ENCODE measurements around the gene ZNF423. TPM values are rescaled to one million over a fixed set of nuclear protein-coding genes. Genes with fewer than 3 reads are reported as not detected.

Gene ZNF423
- total and polyA plus RNA-seq, 2 experiments from 2014 or later, result 14.9 to 41.8 TPM

DNA sequence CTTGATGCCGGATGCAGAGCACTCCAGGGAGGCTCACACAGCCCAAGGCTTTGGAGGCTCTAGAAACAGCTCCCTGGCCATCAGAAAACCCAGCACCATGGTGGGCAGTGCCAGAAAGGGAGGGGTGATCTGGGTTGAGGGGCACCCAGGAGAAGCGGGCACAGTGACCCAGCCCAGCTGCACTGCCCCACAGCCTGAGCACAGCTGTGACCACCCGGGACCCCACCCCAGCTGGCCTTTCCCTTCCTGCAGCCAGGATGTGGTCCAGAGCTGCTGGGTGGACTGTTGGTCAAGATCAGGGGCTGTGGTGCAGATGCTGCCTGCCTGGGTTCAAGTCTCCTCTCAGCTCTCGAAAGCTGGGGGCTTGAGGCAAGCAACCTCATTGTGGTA, 223.1 kb downstream of the ZNF423 start:
- Histone ChIP-seq H2AFZ (no peak overlapping the region), H3K36me3 (ENCODE audit: insufficient read depth) (no peaks in the 10 kb centered on the region), H3K4me2 (no peak overlapping the region), H4K20me1 (replicated peaks; ENCODE audit: insufficient read depth) (no peaks in the 10 kb centered on the region; the same call in 1 of the 2 replicates), H3K27ac (ENCODE audit: low read depth) (no peak overlapping the region), H3K9me2 (ENCODE audit: insufficient read depth) (0 out of 2 replicates have a peak, but pooled peaks cover 4% of the 10 kb centered on the region), H3K79me2 (replicated peaks; ENCODE audit: insufficient read depth) (no peaks in the 10 kb centered on the region), H3K4me1 (ENCODE audit: insufficient read depth) (no peaks in the 10 kb centered on the region), H3F3A (replicated peaks; ENCODE audit: low read depth) (no peaks in the 10 kb centered on the region), H3K27me3 (ENCODE audit: insufficient read depth) (no peaks in the 10 kb centered on the region), H3K4me3 (no peak overlapping the region)
- Mint-ChIP-seq H3K36me3 (ENCODE audit: low read depth) (peaks cover 24% of the 10 kb centered on the region), H3K27me3 (ENCODE audit: insufficient read depth, low read depth, poor library complexity) (peaks cover 5% of the 10 kb centered on the region), H3K4me1 (peaks cover 8% of the 10 kb centered on the region; the same call in 2 of the 3 replicates), H3K9me3 (peaks cover 2% of the 10 kb centered on the region; the same call in 1 of the 3 replicates), H3K27ac (no peak overlapping the region), H3K4me3 (no peak overlapping the region)
- ATAC-seq (no peak), DNase-seq (ENCODE audit: low spot score) (no peak)
- TF ChIP-seq, protein P1, sequence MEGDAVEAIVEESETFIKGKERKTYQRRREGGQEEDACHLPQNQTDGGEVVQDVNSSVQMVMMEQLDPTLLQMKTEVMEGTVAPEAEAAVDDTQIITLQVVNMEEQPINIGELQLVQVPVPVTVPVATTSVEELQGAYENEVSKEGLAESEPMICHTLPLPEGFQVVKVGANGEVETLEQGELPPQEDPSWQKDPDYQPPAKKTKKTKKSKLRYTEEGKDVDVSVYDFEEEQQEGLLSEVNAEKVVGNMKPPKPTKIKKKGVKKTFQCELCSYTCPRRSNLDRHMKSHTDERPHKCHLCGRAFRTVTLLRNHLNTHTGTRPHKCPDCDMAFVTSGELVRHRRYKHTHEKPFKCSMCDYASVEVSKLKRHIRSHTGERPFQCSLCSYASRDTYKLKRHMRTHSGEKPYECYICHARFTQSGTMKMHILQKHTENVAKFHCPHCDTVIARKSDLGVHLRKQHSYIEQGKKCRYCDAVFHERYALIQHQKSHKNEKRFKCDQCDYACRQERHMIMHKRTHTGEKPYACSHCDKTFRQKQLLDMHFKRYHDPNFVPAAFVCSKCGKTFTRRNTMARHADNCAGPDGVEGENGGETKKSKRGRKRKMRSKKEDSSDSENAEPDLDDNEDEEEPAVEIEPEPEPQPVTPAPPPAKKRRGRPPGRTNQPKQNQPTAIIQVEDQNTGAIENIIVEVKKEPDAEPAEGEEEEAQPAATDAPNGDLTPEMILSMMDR (conservative IDR thresholded peaks at IDR 0.05; ENCODE audit: low read depth in 2 of 2), result no peak
- TF ChIP-seq, protein P2, sequence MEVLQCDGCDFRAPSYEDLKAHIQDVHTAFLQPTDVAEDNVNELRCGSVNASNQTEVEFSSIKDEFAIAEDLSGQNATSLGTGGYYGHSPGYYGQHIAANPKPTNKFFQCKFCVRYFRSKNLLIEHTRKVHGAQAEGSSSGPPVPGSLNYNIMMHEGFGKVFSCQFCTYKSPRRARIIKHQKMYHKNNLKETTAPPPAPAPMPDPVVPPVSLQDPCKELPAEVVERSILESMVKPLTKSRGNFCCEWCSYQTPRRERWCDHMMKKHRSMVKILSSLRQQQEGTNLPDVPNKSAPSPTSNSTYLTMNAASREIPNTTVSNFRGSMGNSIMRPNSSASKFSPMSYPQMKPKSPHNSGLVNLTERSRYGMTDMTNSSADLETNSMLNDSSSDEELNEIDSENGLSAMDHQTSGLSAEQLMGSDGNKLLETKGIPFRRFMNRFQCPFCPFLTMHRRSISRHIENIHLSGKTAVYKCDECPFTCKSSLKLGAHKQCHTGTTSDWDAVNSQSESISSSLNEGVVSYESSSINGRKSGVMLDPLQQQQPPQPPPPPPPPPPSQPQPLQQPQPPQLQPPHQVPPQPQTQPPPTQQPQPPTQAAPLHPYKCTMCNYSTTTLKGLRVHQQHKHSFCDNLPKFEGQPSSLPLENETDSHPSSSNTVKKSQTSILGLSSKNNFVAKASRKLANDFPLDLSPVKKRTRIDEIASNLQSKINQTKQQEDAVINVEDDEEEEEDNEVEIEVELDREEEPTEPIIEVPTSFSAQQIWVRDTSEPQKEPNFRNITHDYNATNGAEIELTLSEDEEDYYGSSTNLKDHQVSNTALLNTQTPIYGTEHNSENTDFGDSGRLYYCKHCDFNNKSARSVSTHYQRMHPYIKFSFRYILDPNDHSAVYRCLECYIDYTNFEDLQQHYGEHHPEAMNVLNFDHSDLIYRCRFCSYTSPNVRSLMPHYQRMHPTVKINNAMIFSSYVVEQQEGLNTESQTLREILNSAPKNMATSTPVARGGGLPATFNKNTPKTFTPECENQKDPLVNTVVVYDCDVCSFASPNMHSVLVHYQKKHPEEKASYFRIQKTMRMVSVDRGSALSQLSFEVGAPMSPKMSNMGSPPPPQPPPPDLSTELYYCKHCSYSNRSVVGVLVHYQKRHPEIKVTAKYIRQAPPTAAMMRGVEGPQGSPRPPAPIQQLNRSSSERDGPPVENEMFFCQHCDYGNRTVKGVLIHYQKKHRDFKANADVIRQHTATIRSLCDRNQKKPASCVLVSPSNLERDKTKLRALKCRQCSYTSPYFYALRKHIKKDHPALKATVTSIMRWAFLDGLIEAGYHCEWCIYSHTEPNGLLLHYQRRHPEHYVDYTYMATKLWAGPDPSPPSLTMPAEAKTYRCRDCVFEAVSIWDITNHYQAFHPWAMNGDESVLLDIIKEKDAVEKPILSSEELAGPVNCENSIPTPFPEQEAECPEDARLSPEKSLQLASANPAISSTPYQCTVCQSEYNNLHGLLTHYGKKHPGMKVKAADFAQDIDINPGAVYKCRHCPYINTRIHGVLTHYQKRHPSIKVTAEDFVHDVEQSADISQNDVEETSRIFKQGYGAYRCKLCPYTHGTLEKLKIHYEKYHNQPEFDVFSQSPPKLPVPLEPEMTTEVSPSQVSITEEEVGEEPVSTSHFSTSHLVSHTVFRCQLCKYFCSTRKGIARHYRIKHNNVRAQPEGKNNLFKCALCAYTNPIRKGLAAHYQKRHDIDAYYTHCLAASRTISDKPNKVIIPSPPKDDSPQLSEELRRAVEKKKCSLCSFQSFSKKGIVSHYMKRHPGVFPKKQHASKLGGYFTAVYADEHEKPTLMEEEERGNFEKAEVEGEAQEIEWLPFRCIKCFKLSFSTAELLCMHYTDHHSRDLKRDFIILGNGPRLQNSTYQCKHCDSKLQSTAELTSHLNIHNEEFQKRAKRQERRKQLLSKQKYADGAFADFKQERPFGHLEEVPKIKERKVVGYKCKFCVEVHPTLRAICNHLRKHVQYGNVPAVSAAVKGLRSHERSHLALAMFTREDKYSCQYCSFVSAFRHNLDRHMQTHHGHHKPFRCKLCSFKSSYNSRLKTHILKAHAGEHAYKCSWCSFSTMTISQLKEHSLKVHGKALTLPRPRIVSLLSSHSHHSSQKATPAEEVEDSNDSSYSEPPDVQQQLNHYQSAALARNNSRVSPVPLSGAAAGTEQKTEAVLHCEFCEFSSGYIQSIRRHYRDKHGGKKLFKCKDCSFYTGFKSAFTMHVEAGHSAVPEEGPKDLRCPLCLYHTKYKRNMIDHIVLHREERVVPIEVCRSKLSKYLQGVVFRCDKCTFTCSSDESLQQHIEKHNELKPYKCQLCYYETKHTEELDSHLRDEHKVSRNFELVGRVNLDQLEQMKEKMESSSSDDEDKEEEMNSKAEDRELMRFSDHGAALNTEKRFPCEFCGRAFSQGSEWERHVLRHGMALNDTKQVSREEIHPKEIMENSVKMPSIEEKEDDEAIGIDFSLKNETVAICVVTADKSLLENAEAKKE (CRISPR knock-in tag; IDR thresholded peaks at IDR 0.05), result no peak
- TF ChIP-seq ZNF114 (CRISPR knock-in tag; IDR thresholded peaks at IDR 0.05), result no peak
- no peak for TF ChIP-seq NANOG (IDR thresholded peaks at IDR 0.05; ENCODE audit: borderline replicate concordance)
- no peak for TF ChIP-seq ETS1 (IDR thresholded peaks at IDR 0.05)
- TF ChIP-seq EZH2 (IDR thresholded peaks at IDR 0.05; ENCODE audit: low read depth, unreplicated experiment), result no peak
- no peak for TF ChIP-seq CREB1 (CRISPR knock-in tag; IDR thresholded peaks at IDR 0.05; ENCODE audit: low read depth)
- TF ChIP-seq STAT1 (IDR thresholded peaks at IDR 0.05; ENCODE audit: unreplicated experiment), result no peak
- no peak for TF ChIP-seq ZNF331 (CRISPR knock-in tag; IDR thresholded peaks at IDR 0.05; ENCODE audit: low read depth)
- TF ChIP-seq, protein P3, sequence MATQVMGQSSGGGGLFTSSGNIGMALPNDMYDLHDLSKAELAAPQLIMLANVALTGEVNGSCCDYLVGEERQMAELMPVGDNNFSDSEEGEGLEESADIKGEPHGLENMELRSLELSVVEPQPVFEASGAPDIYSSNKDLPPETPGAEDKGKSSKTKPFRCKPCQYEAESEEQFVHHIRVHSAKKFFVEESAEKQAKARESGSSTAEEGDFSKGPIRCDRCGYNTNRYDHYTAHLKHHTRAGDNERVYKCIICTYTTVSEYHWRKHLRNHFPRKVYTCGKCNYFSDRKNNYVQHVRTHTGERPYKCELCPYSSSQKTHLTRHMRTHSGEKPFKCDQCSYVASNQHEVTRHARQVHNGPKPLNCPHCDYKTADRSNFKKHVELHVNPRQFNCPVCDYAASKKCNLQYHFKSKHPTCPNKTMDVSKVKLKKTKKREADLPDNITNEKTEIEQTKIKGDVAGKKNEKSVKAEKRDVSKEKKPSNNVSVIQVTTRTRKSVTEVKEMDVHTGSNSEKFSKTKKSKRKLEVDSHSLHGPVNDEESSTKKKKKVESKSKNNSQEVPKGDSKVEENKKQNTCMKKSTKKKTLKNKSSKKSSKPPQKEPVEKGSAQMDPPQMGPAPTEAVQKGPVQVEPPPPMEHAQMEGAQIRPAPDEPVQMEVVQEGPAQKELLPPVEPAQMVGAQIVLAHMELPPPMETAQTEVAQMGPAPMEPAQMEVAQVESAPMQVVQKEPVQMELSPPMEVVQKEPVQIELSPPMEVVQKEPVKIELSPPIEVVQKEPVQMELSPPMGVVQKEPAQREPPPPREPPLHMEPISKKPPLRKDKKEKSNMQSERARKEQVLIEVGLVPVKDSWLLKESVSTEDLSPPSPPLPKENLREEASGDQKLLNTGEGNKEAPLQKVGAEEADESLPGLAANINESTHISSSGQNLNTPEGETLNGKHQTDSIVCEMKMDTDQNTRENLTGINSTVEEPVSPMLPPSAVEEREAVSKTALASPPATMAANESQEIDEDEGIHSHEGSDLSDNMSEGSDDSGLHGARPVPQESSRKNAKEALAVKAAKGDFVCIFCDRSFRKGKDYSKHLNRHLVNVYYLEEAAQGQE (IDR thresholded peaks at IDR 0.05; ENCODE audit: unreplicated experiment), result no peak
- no peak for TF ChIP-seq EZH2phosphoT487 (IDR thresholded peaks at IDR 0.05; ENCODE audit: unreplicated experiment)
- no peak for TF ChIP-seq JUNB (IDR thresholded peaks at IDR 0.05; ENCODE audit: unreplicated experiment)
- TF ChIP-seq POLR2AphosphoS5 (IDR thresholded peaks at IDR 0.05; ENCODE audit: low read depth), result no peak
